ENCODE results near the gene HEXIM2. TPM values are rescaled to one million over a fixed set of nuclear protein-coding genes. Genes with fewer than 3 reads are reported as not detected.

HEXIM2 gene
- polyA plus RNA-seq, 3 donors, result 2.5 to 3.0 (median 2.9) TPM

GRCh38 chr17:45118691-45119090 is 43.0 kb upstream of the HEXIM2 start:
- H3K27ac Mint-ChIP-seq, result no peak overlapping the region
- peaks cover 0 to 5% (median 0%) of the 10 kb centered on the region in 7 donors for H3K9me3 Mint-ChIP-seq
- Histone ChIP-seq H3K4me3 (replicated peaks in 1 of 3; ENCODE audit: low read depth in 2 of 3, low read length in 3 of 3) (no peak overlapping the region), H3K27ac (ENCODE audit: low read depth in 1 of 2, low read length in 2 of 2) (no peak overlapping the region), H3K27me3 (ENCODE audit: control insufficient read depth in 2 of 2, insufficient read depth in 2 of 2, low read length in 2 of 2) (peaks cover 0 to 22% of the 10 kb centered on the region in 2 donors), H3K36me3 (replicated peaks in 1 of 2; ENCODE audit: control insufficient read depth in 1 of 2, insufficient read depth in 2 of 2, low read length in 2 of 2) (no peaks in the 10 kb centered on the region), H3K9me3 (replicated peaks in 1 of 2; ENCODE audit: control insufficient read depth in 1 of 2, insufficient read depth in 1 of 2, low read length in 2 of 2) (no peaks in the 10 kb centered on the region), H3K79me2 (ENCODE audit: insufficient read depth, low read length) (no peaks in the 10 kb centered on the region), H3K4me1 (ENCODE audit: control insufficient read depth in 1 of 2, insufficient read depth in 2 of 2, low read length in 2 of 2) (peaks cover 5 to 21% of the 10 kb centered on the region in 2 donors), H4K20me1 (ENCODE audit: insufficient read depth, low read length) (no peaks in the 10 kb centered on the region), H2AFZ (ENCODE audit: insufficient read depth, low read depth, low read length, poor library complexity, severe bottlenecking) (no peak overlapping the region), H3K4me2 (replicated peaks; ENCODE audit: extremely low read depth, low read length, poor library complexity, severe bottlenecking) (no peak overlapping the region), H3K9ac (ENCODE audit: insufficient read depth, low read length, poor library complexity, severe bottlenecking) (no peak overlapping the region)
- H3K4me3 Mint-ChIP-seq, result no peak overlapping the region
- 95% methylated on average over 21 of the region's 23 CpGs for WGBS (ENCODE audit: insufficient coverage)
- peaks cover 17 to 33% (median 19%) of the 10 kb centered on the region in 3 donors for H3K27me3 Mint-ChIP-seq (ENCODE audit: low read depth in 3 of 3)
- intact Hi-C loops (cut with micrococcal nuclease), result no loop called here
- H3K4me1 Mint-ChIP-seq, result peaks cover 16% of the 10 kb centered on the region
- TF ChIP-seq CTCF (IDR thresholded peaks at IDR 0.05), result no peak
- no peak for DNase-seq
- H3K36me3 Mint-ChIP-seq, result peaks cover 0 to 5% of the 10 kb centered on the region in 2 donors

- no peak overlapping the region for H3K4me3 Mint-ChIP-seq
- H3K27me3 ChIP-seq (ENCODE audit: control insufficient read depth in 2 of 2, insufficient read depth in 2 of 2, low read length in 2 of 2), result peaks cover 0 to 22% of the 10 kb centered on the region in 2 donors
- intact Hi-C loops (cut with micrococcal nuclease), result no loop called here
- no peak for DNase-seq
- no peak overlapping the region for H3K27ac ChIP-seq (ENCODE audit: low read depth in 1 of 2, low read length in 2 of 2)
- no peaks in the 10 kb centered on the region for H3K9me3 ChIP-seq (replicated peaks in 1 of 2; ENCODE audit: control insufficient read depth in 1 of 2, insufficient read depth in 1 of 2, low read length in 2 of 2)
- peaks cover 17 to 33% (median 19%) of the 10 kb centered on the region in 3 donors for H3K27me3 Mint-ChIP-seq (ENCODE audit: low read depth in 3 of 3)
- no peaks in the 10 kb centered on the region for H3K36me3 ChIP-seq (replicated peaks in 1 of 2; ENCODE audit: control insufficient read depth in 1 of 2, insufficient read depth in 2 of 2, low read length in 2 of 2)
- no peaks in the 10 kb centered on the region for H4K20me1 ChIP-seq (ENCODE audit: insufficient read depth, low read length)
- H3K4me2 ChIP-seq (replicated peaks; ENCODE audit: extremely low read depth, low read length, poor library complexity, severe bottlenecking), result no peak overlapping the region
- H3K4me3 ChIP-seq (replicated peaks in 1 of 3; ENCODE audit: low read depth in 2 of 3, low read length in 3 of 3), result no peak overlapping the region
- WGBS (ENCODE audit: insufficient coverage), result 96% methylated on average over 8 of the region's 8 CpGs
- H3K36me3 Mint-ChIP-seq, result peaks cover 0 to 5% of the 10 kb centered on the region in 2 donors
- peaks cover 27% of the 10 kb centered on the region for H3K4me1 Mint-ChIP-seq
- no peak for TF ChIP-seq CTCF (IDR thresholded peaks at IDR 0.05)
- no peak overlapping the region for H3K9ac ChIP-seq (ENCODE audit: insufficient read depth, low read length, poor library complexity, severe bottlenecking)
- H2AFZ ChIP-seq (ENCODE audit: insufficient read depth, low read depth, low read length, poor library complexity, severe bottlenecking), result no peak overlapping the region
- no peak overlapping the region for H3K27ac Mint-ChIP-seq
- no peaks in the 10 kb centered on the region for H3K79me2 ChIP-seq (ENCODE audit: insufficient read depth, low read length)
- peaks cover 0 to 5% (median 0%) of the 10 kb centered on the region in 7 donors for H3K9me3 Mint-ChIP-seq
- H3K4me1 ChIP-seq (ENCODE audit: control insufficient read depth in 1 of 2, insufficient read depth in 2 of 2, low read length in 2 of 2), result peaks cover 17 to 34% of the 10 kb centered on the region in 2 donors
These were observed 41.7 kb upstream of the HEXIM2 start for GRCh38 chr17:45119964-45120363.
